DND-41 (cell line): ENCODE data around the gene VPS52.

Experiments
- EZH2 ChIP-seq: IDR thresholded peaks from 3 replicates; pipeline ENCODE4 v1.6.1; 2012; ENCODE audit warnings: borderline replicate concordance, low read depth, mild to moderate bottlenecking, moderate library complexity, low read length, inconsistent platforms; ENCODE audit not compliant: severe bottlenecking
- TF ChIP-seq, protein P1 (sequence below): IDR thresholded peaks from 2 replicates; pipeline ENCODE4 v1.5.1; 2012; ENCODE audit warnings: borderline replicate concordance, low read length, moderate library complexity, mild to moderate bottlenecking; ENCODE audit not compliant: poor library complexity, severe bottlenecking; ENCODE audit errors: extremely low read depth

DNA sequence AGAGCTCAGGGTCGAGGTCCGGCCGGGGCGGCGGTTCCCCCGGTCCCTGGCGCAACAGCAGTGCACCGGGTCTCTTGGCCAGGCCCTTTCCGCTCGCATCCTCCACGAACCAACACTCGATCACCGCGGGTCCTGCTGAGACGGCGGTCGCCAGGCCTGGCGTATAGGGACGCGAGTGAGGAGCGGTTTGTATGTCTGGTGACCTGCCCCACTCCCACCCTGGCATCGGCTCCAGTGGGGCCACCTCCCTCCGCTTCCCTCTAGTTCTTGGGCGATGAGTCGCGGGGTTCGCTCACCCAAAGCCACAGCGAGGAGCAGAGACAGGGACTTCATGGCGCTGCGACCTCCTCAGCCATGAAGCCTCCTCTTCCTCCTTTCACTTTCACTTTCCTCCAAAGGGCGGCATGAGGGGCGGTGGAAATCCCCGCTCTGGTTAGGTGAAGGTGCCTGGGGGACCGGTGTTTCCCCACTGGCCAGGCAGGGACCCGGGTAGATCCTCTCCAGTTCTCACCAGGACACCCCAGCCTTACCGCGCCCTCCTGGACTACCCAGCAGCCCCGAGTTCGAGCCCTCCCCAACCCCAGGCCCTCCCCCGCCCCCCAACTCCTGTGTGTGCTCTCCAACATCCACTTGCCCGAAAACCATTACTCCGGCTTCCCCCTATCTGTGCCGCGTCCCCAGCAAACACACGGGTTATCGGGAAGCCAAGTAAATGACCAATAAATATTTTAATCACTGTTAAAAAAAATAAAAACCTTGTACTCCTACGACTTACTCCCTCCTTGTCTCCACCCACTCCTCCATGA, 42.2 kb upstream of the VPS52 start, which contains the start of gene TAPBP:
- TF ChIP-seq, protein P1, sequence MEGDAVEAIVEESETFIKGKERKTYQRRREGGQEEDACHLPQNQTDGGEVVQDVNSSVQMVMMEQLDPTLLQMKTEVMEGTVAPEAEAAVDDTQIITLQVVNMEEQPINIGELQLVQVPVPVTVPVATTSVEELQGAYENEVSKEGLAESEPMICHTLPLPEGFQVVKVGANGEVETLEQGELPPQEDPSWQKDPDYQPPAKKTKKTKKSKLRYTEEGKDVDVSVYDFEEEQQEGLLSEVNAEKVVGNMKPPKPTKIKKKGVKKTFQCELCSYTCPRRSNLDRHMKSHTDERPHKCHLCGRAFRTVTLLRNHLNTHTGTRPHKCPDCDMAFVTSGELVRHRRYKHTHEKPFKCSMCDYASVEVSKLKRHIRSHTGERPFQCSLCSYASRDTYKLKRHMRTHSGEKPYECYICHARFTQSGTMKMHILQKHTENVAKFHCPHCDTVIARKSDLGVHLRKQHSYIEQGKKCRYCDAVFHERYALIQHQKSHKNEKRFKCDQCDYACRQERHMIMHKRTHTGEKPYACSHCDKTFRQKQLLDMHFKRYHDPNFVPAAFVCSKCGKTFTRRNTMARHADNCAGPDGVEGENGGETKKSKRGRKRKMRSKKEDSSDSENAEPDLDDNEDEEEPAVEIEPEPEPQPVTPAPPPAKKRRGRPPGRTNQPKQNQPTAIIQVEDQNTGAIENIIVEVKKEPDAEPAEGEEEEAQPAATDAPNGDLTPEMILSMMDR = no peak
- TF ChIP-seq EZH2 = no peak
